H1 (cell line): Measurements from ENCODE around the gene RAB3C. TPM values are rescaled to one million over a fixed set of nuclear protein-coding genes. Genes with fewer than 3 reads are reported as not detected.

Experiments
- CTCF ChIA-PET: fragments of 300-600 bp; sonication (Branson Sonifier 250); formaldehyde crosslinking; loops from one replicate; lab custom pipeline; 2021; ENCODE audit not compliant: partially characterized antibody; lab: Charles Lee
- POLR2A ChIA-PET: fragments of 300-600 bp; sonication (Branson Sonifier 250); formaldehyde crosslinking; loops from one replicate; lab custom pipeline; 2021; ENCODE audit warnings: inconsistent platforms; ENCODE audit not compliant: partially characterized antibody; lab: Charles Lee
- DNase-seq, 2 experiments: peaks; one replicate each; pipeline versions ENCODE4 v3.0.0 to v3.0.0-alpha.2; 2010 to 2022; ENCODE audit warnings: low spot score in 2 of 2, low read depth in 1 of 2, mixed read lengths in 1 of 2
- FAIRE-seq: peaks from 2 replicates; lab custom pipeline; 2011; peaks lifted over from hg19 to GRCh38; lab: Jason Lieb, UNC
- H2AFZ ChIP-seq: 2 replicates; pipeline ENCODE4 v1.8.1; 2012; ENCODE audit warnings: low read length, inconsistent platforms
- H2AK5ac ChIP-seq: 2 replicates; pipeline ENCODE4 v1.6.1; 2013; ENCODE audit warnings: low read depth, low read length
- H2BK120ac ChIP-seq: replicated peaks from 2 replicates; pipeline ENCODE3; 2013; ENCODE audit warnings: low read depth, low read length, inconsistent platforms
- H2BK12ac ChIP-seq: 2 replicates; pipeline ENCODE4 v1.6.1; 2013; ENCODE audit warnings: low read depth, low read length
- H2BK15ac ChIP-seq: 2 replicates; pipeline ENCODE4 v1.6.1; 2013; ENCODE audit warnings: low read length
- H2BK20ac ChIP-seq: 2 replicates; pipeline ENCODE4 v1.6.1; 2013; ENCODE audit warnings: low read length
- H2BK5ac ChIP-seq: 2 replicates; pipeline ENCODE4 v1.6.1; 2013; ENCODE audit warnings: low read depth, low read length
- H3K14ac ChIP-seq: 2 replicates; pipeline ENCODE4 v1.6.1; 2013; ENCODE audit warnings: inconsistent platforms; ENCODE audit not compliant: insufficient read length
- H3K18ac ChIP-seq: 2 replicates; pipeline ENCODE4 v1.6.1; 2013; ENCODE audit warnings: low read length; ENCODE audit errors: extremely low read depth
- H3K23ac ChIP-seq: 2 replicates; pipeline ENCODE4 v1.6.1; 2013; ENCODE audit warnings: inconsistent platforms; ENCODE audit not compliant: insufficient read length
- H3K23me2 ChIP-seq: 2 replicates; pipeline ENCODE4 v1.6.1; 2013; ENCODE audit warnings: low read depth, low read length
- H3K27ac ChIP-seq: 2 replicates; pipeline ENCODE4 v1.6.1; 2011; ENCODE audit warnings: low read depth, low read length, inconsistent platforms
- H3K27me3 ChIP-seq, 4 experiments: replicated peaks in 1 of 4; 1 replicate in 1 of 4; 2 replicates in 3 of 4; pipeline versions ENCODE4 v1.6.1 to v1.8.1; 2011 to 2013; ENCODE audit warnings: low read length in 3 of 4, mild to moderate bottlenecking in 3 of 4, inconsistent platforms in 2 of 4, mixed read lengths in 2 of 4, moderate library complexity in 1 of 4; ENCODE audit not compliant: control insufficient read depth in 3 of 4, insufficient read depth in 3 of 4; ENCODE audit errors: extremely low read depth in 1 of 4
- H3K36me3 ChIP-seq, 4 experiments: 2 replicates each; pipeline versions ENCODE4 v1.6.1 to v1.8.1; 2011 to 2013; ENCODE audit warnings: mild to moderate bottlenecking in 4 of 4, low read length in 3 of 4, moderate library complexity in 2 of 4, control low read depth in 1 of 4, inconsistent platforms in 1 of 4; ENCODE audit not compliant: insufficient read depth in 4 of 4, control insufficient read depth in 2 of 4
- H3K4ac ChIP-seq: replicated peaks from 2 replicates; pipeline ENCODE3; 2013; ENCODE audit warnings: low read length, low read depth, mixed read lengths, inconsistent platforms; ENCODE audit not compliant: insufficient read length
- H3K4me1 ChIP-seq, 4 experiments: replicated peaks in 1 of 4; 1 replicate in 1 of 4; 2 replicates in 3 of 4; pipeline versions ENCODE4 v1.6.1 to v1.8.1; 2011 to 2013; ENCODE audit warnings: low read length in 3 of 4, inconsistent platforms in 2 of 4, mixed read lengths in 1 of 4; ENCODE audit not compliant: insufficient read depth in 4 of 4, control insufficient read depth in 3 of 4
- H3K4me2 ChIP-seq, 2 experiments: 2 replicates each; pipeline versions ENCODE4 v1.6.1 to v1.8.1; 2011 to 2013; ENCODE audit warnings: low read depth in 2 of 2, low read length in 2 of 2, control low read depth in 1 of 2, inconsistent platforms in 1 of 2, mild to moderate bottlenecking in 1 of 2; ENCODE audit not compliant: insufficient read depth in 1 of 2
- H3K4me3 ChIP-seq, 4 experiments: fragments of 200-600, 300-600 bp in 1 of 4; sonication (generic), shearing (Covaris generic), sonication (Bioruptor Twin) in 1 of 4; 2 replicates each; pipeline versions ENCODE4 v1.5.1 to v1.8.1; 2011 to 2016; ENCODE audit warnings: low read length in 4 of 4, low read depth in 3 of 4, control low read depth in 2 of 4, inconsistent platforms in 2 of 4, mild to moderate bottlenecking in 2 of 4, mixed read lengths in 1 of 4, moderate library complexity in 1 of 4; ENCODE audit not compliant: insufficient read depth in 2 of 4; ENCODE audit errors: extremely low read depth in 1 of 4
- H3K56ac ChIP-seq: replicated peaks from 2 replicates; pipeline ENCODE3; 2013; ENCODE audit warnings: low read depth, mild to moderate bottlenecking, mixed read lengths, low read length, inconsistent platforms; ENCODE audit not compliant: insufficient read length
- H3K79me1 ChIP-seq: 2 replicates; pipeline ENCODE4 v1.6.1; 2013; ENCODE audit warnings: low read depth, low read length, control low read depth
- H3K79me2 ChIP-seq, 2 experiments: 2 replicates each; pipeline versions ENCODE4 v1.6.1 to v1.8.1; 2012 to 2013; ENCODE audit warnings: low read length in 2 of 2, mild to moderate bottlenecking in 2 of 2, inconsistent platforms in 1 of 2; ENCODE audit not compliant: insufficient read depth in 2 of 2, control insufficient read depth in 1 of 2
- H3K9ac ChIP-seq, 4 experiments: replicated peaks in 1 of 4; 1 replicate in 1 of 4; 2 replicates in 3 of 4; pipeline versions ENCODE4 v1.6.1 to v1.8.1; 2011 to 2013; ENCODE audit warnings: low read depth in 3 of 4, low read length in 3 of 4, control low read depth in 2 of 4, mild to moderate bottlenecking in 2 of 4, moderate library complexity in 2 of 4, inconsistent platforms in 1 of 4; ENCODE audit errors: extremely low read depth in 1 of 4
- H3K9me3 ChIP-seq, 2 experiments: 2 replicates each; pipeline versions ENCODE4 v1.6.1 to v1.8.1; 2012 to 2013; ENCODE audit warnings: mild to moderate bottlenecking in 2 of 2, moderate library complexity in 2 of 2, control low read depth in 1 of 2, inconsistent platforms in 1 of 2, low read depth in 1 of 2, low read length in 1 of 2, mixed read lengths in 1 of 2; ENCODE audit not compliant: insufficient read depth in 2 of 2
- H4K20me1 ChIP-seq, 2 experiments: replicated peaks in 1 of 2; 2 replicates each; pipeline versions ENCODE3 to v1.8.1; 2011 to 2013; ENCODE audit warnings: inconsistent platforms in 2 of 2, low read length in 2 of 2, mild to moderate bottlenecking in 1 of 2; ENCODE audit not compliant: insufficient read depth in 2 of 2, control insufficient read depth in 1 of 2
- H4K5ac ChIP-seq: 2 replicates; pipeline ENCODE4 v1.6.1; 2013; ENCODE audit warnings: low read length, low read depth, mixed read lengths, inconsistent platforms; ENCODE audit not compliant: insufficient read length
- H4K8ac ChIP-seq: 2 replicates; pipeline ENCODE4 v1.8.0; 2013; ENCODE audit warnings: mild to moderate bottlenecking, moderate library complexity, low read length, inconsistent platforms; ENCODE audit not compliant: insufficient read depth; ENCODE audit errors: extremely low read depth
- H4K91ac ChIP-seq: replicated peaks from 2 replicates; pipeline ENCODE3; 2013; ENCODE audit warnings: low read length, mixed read lengths, inconsistent platforms; ENCODE audit not compliant: insufficient read length
- BRCA1 ChIP-seq: IDR thresholded peaks from 2 replicates; pipeline ENCODE4 v1.6.1; 2012; ENCODE audit warnings: low read depth, low read length, improper control_type of control experiment
- CREB1 ChIP-seq: IDR thresholded peaks from 2 replicates; pipeline ENCODE4 v1.6.1; 2012; ENCODE audit warnings: inconsistent platforms
- GABPA ChIP-seq: IDR thresholded peaks from 2 replicates; pipeline ENCODE4 v1.6.1; 2011; ENCODE audit warnings: mild to moderate bottlenecking, low read length, moderate library complexity, borderline replicate concordance; ENCODE audit not compliant: insufficient read depth
- PHF8 ChIP-seq: fragments of 200-600 bp; sonication (generic); conservative IDR thresholded peaks from 2 replicates; pipeline ENCODE4 v1.7.1; 2012; ENCODE audit warnings: low read depth, mild to moderate bottlenecking, inconsistent platforms, low read length, moderate library complexity
- WGBS, 2 experiments: shearing (Covaris generic) in 1 of 2; methylation state at CpG; one replicate each; pipeline versions ENCODE4 v1.1.6 to v1.1.7; 2013 to 2015; ENCODE audit warnings: low lambda C conversion rate in 2 of 2, mixed read lengths in 2 of 2, inconsistent platforms in 1 of 2, low coverage in 1 of 2, missing lambda C conversion rate in 1 of 2; ENCODE audit not compliant: insufficient replicate concordance in 2 of 2, insufficient coverage in 1 of 2, insufficient read length in 1 of 2; ENCODE audit errors: extremely low coverage in 1 of 2, missing lambda C conversion rate in 1 of 2; 5-methylcytosine and 5-hydroxymethylcytosine counted together
- polyA plus RNA-seq, 7 experiments: library from polyadenylated mRNA; depleted of rRNA in 3 of 7; stranded (reverse) in 5 of 7; unstranded in 2 of 7; fragments of >200 nt in 5 of 7; fragments of 200-250 nt in 2 of 7; gene quantifications; 1 replicate in 5 of 7; 2 replicates in 1 of 7; 4 replicates in 1 of 7; pipeline versions ENCODE4 v1.2.1 to v1.2.3, GENCODE V29; 2011 to 2013; ENCODE audit warnings: missing spikeins in 2 of 7, mixed read lengths in 2 of 7
- total RNA-seq: library from RNA; stranded (reverse); fragmentation: NEBNext Ultra II Directional; extraction: Animal tissue kit (Norgen Biotek cat#: 25700); gene quantifications from 2 replicates; pipeline ENCODE4 v1.2.1, GENCODE V29; 2021

The RAB3C gene
- total and polyA plus RNA-seq, 2 of the 8 experiments (the other 6 are each of a cell fraction or from before 2014, with no cell fraction given), result 14.7 to 18.3 TPM

- FAIRE-seq, result no peak
- Histone ChIP-seq H3K36me3 (no peaks in the 10 kb centered on the region), H2BK5ac (no peak overlapping the region)
Measured at GRCh38 chr5:58794875-58795274, 212.0 kb downstream of the RAB3C start.

More at GRCh38 chr5:58794875-58795274, 212.0 kb downstream of the RAB3C start:
- 87% methylated on average over 4 of the region's 4 CpGs; no CpG with 5 or more reads in 1 of the 2 experiments for WGBS, 2 experiments
- H3K23me2 ChIP-seq, result no peaks in the 10 kb centered on the region
- no peak overlapping the region for H4K91ac ChIP-seq
- H2BK20ac ChIP-seq, result no peak overlapping the region
- H3K23ac ChIP-seq, result no peak overlapping the region
- H3K4ac ChIP-seq, result no peak overlapping the region
- H2AFZ ChIP-seq, result no peak overlapping the region
- no peak overlapping the region for H2BK120ac ChIP-seq
- ChIA-PET CTCF (interaction anchor here (0.8 to 2.1 kb wide), 4 partner anchors 8 to 30 kb away, joined by 3 to 5 read pairs (median 4); no protein-coding TSS in a partner anchor), POLR2A (no interaction called here)
- H3K4me2 ChIP-seq, result no peak overlapping the region
- no peak overlapping the region for H2BK12ac ChIP-seq
- no peak overlapping the region for H3K14ac ChIP-seq
- no peak overlapping the region for H3K4me3 ChIP-seq
- H3K9me3 ChIP-seq, result no peaks in the 10 kb centered on the region
- no peak overlapping the region for H4K5ac ChIP-seq
- no peak overlapping the region for H4K8ac ChIP-seq
- DNase-seq, result no peak
- no peak overlapping the region for H2BK15ac ChIP-seq
- no peak overlapping the region for H3K56ac ChIP-seq
- no peaks in the 10 kb centered on the region for H4K20me1 ChIP-seq
- peaks cover 0 to 2% (median 0%) of the 10 kb centered on the region in 4 experiments; a peak in 2 of 7 replicates for H3K4me1 ChIP-seq
- H2AK5ac ChIP-seq, result no peak overlapping the region
- TF ChIP-seq BRCA1 (no peak), PHF8 (no peak), GABPA (no peak), CREB1 (no peak)
- TF ChIP-seq, all 59 proteins: peak for 0
- no peak overlapping the region for H3K27ac ChIP-seq
- no peaks in the 10 kb centered on the region for H3K27me3 ChIP-seq
- no peaks in the 10 kb centered on the region for H3K79me2 ChIP-seq
- H3K9ac ChIP-seq, result no peak overlapping the region
- H3K18ac ChIP-seq, result no peak overlapping the region
- H3K79me1 ChIP-seq, result no peaks in the 10 kb centered on the region
